MV-4-11 (cell line): ENCODE measurements around the gene NME8.
A peak's percentile ranks its signal among the peaks of the same experiment; 100 is the strongest.
"Not testable (repeated sequence)": the region's sequence is repeated elsewhere in the genome, so short reads cannot be mapped to it uniquely, and the experiment has no call there.

ENCODE experiments used
- DNase-seq: peaks from one replicate; lab custom pipeline; 2025; lab: John Stamatoyannopoulos, UW

The NME8 gene, protein sequence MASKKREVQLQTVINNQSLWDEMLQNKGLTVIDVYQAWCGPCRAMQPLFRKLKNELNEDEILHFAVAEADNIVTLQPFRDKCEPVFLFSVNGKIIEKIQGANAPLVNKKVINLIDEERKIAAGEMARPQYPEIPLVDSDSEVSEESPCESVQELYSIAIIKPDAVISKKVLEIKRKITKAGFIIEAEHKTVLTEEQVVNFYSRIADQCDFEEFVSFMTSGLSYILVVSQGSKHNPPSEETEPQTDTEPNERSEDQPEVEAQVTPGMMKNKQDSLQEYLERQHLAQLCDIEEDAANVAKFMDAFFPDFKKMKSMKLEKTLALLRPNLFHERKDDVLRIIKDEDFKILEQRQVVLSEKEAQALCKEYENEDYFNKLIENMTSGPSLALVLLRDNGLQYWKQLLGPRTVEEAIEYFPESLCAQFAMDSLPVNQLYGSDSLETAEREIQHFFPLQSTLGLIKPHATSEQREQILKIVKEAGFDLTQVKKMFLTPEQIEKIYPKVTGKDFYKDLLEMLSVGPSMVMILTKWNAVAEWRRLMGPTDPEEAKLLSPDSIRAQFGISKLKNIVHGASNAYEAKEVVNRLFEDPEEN

DNA sequence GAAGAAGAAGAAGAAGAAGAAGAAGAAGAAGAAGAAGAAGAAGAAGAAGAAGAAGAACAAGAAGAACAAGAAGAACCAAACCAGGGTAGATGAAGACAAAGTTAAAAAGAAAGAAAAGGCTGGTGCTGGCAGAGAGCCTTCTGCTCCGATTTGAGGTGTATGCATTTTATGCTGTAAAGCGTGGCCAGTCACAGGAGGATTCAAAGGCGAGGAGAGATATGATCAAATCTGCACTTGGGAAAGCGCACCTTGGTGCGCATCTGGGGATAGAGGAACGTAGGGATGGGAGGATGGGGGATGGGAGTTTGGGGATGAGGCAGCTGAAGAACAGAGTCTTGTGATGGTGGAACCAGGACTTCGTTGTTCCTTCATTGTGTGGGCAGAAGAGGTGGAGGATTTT is at the start of gene NME8:
NME8 (plus strand) TSS at position 301 of the 400 bp plus-strand sequence. CDS start 1,670 bp downstream, outside the sequence.
- DNase-seq, result no peak

DNA sequence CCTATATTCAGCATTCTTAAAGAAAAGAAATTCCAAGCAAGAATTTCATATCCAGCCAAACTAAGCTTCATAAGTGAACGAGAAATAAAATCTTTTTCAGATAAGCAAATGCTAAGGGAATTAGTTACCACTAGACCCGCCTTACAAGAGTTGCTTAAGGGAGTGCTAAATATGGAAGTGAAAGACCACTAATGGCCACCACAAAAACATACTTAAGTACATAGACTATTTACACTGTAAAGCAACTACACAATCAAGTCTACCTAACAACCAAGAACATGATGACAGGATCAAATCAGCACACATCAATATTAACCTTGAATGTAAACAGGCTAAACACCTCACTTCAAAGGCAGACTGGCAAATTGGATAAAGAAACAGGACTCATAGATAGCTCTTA is 42.2 kb upstream of the NME8 start:
- DNase-seq, result peak; percentile 49

GRCh38 chr7:37812161-37812580 is 36.2 kb upstream of the NME8 start:
- DNase-seq, result not testable (repeated sequence)

DNA sequence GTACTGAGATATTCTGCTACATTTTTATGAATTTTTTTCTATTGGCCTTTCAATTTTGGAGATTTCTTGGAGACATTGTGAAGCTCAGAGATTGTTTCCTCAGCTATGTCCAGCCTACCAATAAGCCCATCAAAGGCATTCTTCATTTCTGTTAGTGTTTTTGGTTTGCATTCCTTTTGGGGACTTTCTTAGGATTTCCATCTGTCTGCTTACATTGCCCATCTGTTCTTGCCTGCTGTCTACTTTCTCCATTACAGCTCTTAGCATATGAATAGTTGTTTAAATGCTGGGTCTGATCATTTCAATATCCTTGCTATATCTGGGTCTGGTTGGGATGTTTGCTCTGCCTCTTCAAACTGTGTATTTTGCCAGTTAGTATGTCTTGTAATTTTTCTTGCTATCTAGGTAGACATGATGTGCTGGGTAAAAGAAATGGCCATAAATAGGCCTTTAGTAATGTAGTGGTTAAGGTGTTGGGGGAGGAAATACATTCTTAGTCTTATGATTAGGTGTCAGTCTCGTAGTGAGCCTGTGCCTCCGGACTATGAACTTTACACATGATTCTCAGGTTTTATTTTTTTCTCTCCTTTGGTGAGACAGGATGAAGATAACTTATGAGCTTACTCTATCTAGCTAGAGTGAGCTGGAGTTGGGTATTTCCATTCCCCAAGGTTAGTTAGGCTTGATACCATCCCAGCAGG is 32.6 kb upstream of the NME8 start:
- no peak for DNase-seq

- DNase-seq, result peak; percentile 55
Measured at GRCh38 chr7:37816922-37817590, 31.3 kb upstream of the NME8 start.

DNA sequence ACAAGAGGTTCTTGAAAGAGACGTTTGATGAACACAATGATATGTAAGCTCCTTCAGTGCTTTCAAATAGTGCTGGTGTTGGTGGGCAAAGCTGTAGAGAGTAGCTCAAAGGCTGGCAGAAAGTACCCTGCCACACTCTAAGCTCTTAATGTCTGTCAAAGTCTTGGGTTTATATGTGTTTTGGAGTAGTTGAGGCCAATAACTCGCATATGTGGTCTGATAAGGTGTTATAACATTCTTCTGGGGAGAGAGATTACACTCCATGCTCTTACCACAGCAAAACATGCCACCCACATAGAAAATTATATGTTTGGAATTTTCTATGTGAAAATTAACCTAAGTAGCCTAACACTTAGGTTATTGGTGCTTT is 30.8 kb upstream of the NME8 start:
- DNase-seq, result no peak

DNA sequence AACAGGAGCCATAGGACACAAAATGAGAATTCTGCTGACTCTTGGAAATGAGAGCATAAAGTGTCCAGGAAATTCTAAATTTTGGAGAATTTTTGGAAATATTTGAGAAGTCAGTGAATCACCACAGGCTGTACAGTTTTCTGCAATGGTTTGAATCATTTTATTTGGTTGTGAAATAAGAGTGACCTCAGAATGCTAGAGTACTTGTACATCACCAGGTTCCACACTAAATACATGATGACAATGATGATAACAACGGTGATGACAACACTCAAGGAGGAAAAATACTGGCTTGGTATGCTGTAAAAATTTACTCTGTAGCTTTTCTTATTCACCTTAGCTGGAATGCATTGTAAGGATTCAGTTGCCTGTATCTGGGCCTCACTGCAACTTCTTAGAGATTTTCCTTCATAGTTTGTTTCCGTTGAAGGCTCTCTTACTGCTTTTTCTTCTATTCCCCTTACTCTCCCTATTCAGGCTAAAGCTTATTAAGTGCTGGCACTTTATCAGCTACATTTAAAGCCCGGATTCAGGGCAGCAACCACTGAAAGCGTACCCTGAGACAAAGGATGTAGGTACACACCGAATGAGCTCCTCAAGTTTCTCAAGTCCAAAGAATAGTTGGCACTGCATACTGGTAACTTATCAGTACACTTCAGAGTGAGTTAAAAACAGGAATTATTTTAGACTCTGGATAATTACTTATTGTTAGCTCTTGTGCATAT is 30.2 kb upstream of the NME8 start:
- DNase-seq, result no peak

DNA sequence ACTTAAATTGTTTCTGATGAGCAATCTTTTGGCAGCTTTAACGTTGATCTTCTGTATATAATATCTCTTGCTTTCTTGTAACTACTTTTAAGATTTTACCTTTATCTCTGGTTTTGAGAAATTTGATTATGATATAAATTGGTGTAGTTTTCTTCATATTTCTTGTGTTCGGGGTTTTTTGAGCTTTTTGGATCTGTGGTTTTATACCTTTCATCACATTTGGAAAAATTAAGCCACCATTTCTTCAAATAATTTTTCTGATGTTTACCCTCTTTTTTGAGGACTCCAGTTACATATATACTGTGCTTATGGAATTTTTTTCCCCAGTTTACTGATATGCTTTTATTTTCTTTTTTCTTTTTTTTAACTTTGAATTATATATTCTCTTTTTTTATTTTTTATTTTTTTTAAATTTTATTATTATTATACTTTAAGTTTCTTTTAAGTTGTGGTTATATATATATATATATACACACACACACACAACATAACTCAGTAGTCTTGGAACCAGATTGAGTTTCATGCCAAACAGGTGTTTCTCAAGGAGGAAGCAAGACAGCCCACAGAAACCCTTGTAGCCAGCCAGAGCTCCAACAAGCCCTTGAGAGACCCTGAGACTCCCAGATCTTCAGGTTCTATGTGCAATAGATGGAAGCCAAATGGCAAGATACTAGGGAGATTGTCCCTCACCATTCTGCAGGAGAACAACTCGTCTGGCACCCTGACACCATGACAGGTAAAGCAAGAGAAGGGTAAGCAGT is 27.5 kb upstream of the NME8 start:
- no peak for DNase-seq

DNA sequence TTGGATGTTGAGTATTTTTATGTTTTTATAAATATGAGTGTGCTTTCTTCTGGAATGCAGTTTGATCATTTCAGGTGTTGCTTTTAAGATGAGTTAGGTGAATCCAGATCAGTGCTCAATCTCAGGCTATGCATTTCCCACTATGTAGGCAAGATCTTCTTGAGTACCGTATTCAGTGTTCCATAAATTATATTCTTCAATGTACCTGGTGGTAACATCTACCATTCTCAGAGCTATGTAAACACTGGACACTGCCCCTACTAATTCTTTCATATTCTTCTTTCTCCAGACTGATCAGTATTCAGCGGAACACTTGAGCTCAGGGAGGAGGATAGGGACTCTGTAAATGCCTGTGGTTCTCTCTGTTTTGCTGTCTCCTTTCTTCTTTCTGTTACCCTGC is 25.5 kb upstream of the NME8 start:
- DNase-seq, result no peak

DNA sequence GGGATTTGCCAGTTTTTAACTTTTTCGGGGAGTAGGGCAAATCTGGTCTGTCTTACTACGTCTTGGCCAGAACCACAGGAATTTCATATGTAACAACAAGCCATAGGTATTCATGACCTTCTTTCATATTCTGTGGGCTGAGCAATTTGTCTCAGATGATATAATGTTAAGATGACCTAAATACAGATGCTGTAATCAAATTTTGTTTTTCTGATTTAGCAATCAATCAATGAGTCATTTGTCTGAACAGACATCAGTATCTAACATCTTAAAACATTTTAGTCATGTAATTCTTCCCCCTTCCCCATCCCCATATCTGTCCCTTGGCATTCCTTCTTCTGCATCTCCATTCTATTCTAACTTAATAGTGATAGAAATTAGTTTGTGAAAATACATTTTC is 24.8 kb upstream of the NME8 start:
- no peak for DNase-seq

DNA sequence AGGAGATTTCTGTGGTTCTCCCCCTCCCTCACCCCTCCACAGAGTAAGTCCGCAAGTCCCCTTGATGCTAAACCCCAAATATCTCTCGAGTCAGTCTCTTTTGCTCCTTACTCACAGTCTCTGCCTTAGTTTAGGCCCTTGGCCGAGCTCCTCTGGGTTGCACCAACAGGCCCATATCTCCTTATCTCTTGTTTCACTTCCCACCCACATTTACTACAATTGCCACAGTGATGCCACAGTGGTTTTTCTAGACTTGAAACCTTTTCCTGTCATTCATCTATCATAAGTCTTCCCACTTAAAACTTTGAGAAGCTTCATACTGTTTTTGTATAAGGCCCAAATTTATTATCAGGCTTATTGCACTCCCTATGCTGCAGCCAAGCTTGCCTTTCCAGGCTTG is 23.4 kb upstream of the NME8 start:
- DNase-seq, result peak; percentile 85

GRCh38 chr7:37826825-37827224 is 21.6 kb upstream of the NME8 start:
- DNase-seq, result no peak

- DNase-seq, result no peak
Measured at GRCh38 chr7:37831244-37831643, 17.2 kb upstream of the NME8 start.

- peak; percentile 80 for DNase-seq
Measured at GRCh38 chr7:37832194-37832593, 16.2 kb upstream of the NME8 start.

DNA sequence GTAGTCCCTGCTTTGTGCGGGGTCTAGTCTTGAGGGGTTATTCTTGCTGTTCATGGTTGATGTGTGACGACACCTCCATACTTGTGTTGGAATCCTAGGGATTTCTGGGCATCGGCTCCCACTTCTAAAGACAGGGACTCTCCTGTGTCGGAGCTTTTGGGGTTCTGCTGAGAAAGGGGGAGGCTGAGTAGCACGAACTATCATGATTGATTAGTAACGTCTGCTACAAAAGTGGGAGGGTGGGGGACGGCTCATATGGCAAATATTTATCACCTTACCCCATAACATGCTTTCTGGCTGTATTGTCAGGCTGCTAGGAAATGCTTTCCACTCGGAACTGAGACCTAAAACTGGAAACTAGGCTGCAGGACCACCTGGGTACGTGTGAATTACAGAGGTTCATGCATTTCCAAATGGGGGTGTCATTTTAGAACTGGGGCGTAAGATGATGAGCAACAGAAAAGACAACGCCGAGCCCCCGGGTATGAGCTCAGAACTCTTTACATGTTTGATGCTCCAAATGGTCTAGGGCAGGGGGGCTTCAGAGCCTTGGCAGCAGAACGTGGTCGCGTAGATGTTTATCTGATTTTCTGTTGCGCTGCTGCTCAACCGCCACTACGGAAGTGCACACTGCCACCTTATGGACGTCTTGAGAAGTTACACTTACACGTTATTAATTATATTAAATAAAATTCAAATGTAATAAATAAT is 15.1 kb upstream of the NME8 start:
- peak; percentile 48 for DNase-seq

- no peak for DNase-seq
Measured at GRCh38 chr7:37833818-37834146, 14.6 kb upstream of the NME8 start.

DNA sequence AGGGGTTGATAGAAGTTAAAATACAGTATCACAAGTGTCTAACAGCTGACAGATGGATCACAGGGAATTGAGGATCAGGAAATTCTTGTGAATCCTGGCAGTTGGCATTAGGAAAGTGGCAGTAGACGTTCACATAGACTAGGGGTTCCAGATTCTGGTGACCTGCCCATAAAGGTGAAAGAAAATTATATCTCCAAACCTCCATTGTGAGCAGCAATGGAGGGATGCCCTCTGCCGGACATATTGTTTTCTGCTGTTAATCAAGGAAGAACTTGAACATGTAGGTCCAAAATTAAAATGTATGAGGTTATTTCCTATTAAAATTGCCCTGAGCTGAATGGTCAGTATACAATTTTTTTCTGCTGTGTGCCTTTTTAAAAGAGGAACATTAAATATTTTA is 5.1 kb downstream of the NME8 start:
- DNase-seq, result no peak

- DNase-seq, result no peak
Measured at GRCh38 chr7:37882086-37882485, 33.7 kb downstream of the NME8 start.

DNA sequence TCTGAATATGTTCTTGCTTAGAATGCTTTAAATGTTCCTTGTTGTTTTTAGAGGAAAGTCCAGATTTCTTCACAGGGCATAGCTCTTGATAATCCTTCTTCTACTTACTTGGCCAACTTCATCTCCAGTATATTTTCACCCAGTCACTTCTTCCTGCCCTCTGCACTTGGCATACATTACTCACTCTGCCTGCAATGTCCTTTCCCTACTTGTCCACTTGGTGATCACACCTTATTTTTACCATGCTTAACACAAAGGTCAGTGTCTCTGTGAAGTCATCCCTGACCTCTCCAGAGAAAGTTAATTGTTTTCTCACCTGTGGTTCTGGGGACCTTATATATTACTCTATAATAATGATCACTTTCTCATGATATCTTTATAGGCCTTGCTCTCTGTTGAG is 45.0 kb downstream of the NME8 start:
- no peak for DNase-seq

- DNase-seq, result no peak
Measured at GRCh38 chr7:37894671-37895070, 46.3 kb downstream of the NME8 start.
